Smooth muscle cell of the brain vasculature (primary cell): ENCODE measurements around the gene MTG2.

Experiments
- DNase-seq: peaks from one replicate; pipeline ENCODE4 v3.0.0-alpha.2; 2012; ENCODE audit warnings: low read depth, low spot score

Gene MTG2

GRCh38 chr20:62233684-62234083 lies 50.9 kb downstream of the MTG2 start:
- no peak for DNase-seq

DNA sequence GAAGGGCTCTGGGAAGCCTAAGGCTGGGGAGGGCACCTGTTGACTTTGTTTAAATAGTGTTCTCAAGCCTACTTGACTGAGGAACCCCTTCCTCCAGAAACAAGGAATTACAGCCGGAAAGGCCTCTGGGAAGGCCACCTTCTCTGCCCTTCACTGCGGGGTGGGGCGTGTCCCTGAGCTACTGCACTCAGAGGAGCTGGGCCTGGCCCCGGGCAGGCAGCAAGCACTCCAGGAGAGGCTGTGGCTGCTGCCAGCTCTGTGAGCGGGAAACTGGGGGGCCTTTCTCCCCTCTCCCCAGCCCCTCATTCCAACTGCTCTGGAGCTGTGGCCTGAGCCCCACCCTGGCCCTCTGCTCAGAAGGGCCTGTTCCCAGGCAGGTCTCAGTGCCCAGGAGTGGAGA lies 51.5 kb downstream of the MTG2 start:
- no peak for DNase-seq

- DNase-seq, result no peak
Observed at GRCh38 chr20:62235001-62235776, 52.4 kb downstream of the MTG2 start.

GRCh38 chr20:62235777-62236157 lies 52.9 kb downstream of the MTG2 start:
- DNase-seq, result no peak

DNA sequence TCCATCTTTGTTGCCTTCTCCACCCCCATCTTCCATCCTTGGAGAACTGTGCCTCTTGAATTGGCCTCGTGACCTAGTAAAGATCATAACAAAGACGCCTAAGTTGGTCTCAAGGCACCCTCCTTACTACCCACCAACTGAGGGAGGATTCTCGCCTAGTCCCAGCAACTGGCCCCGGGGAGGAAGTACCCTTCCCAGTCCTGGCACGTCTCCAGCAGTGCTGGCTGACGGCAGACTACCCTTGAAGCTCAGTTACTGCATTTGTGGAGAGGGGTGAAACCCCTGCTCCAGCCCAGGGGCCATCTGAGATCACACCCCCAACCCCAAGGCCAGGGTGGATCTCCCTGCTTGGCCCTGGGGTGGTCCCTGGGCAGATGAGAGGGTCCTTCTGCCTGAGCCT lies 53.4 kb downstream of the MTG2 start:
- no peak for DNase-seq

- no peak for DNase-seq
Observed at GRCh38 chr20:62236766-62237513, 54.1 kb downstream of the MTG2 start.

- no peak for DNase-seq
Observed at GRCh38 chr20:62237514-62237800, 54.6 kb downstream of the MTG2 start.

DNA sequence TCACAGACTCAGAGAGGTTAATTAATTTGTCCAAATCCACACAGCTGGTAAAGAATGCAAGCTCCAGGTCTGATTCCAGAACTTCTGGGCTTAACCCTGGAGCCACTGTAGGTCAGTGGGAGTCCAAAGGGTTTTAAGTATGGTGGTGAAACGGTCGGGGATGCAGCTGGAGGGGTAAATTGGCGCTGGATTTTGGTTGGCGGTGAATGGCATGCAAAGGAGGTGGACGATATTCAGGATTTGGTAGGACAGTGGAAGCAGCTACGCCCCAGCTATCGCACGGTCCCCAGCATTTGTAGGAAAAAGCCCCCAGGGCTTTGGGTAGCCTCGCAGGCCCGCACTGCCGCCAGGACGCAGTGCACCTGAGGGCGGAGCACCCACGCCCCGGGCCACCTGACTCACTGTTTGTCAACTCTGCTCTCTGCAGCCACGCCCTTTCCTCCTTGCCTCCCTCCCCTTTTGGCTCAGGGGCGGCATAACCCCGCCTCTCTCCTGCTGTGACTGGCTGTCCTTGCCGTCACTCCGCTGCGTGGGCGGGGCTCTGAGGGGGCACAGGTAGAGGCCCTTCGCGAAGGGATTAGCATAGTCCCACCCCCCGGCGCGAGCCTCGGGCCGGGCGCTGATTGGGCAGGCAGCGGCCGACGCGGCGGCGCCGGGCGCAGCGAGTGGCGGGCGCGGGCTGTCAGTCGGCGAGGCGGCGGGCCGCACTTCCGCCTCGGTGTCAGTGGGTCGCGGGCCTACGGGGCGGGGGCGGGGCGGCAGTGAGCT lies 55.2 kb downstream of the MTG2 start, which contains the start of gene OSBPL2:
Gene OSBPL2, plus strand, starts transcription at position 721 of the 768 bp plus-strand sequence. CDS start 17,664 bp downstream, outside the sequence.
- DNase-seq, result peak; percentile 92

- DNase-seq, result no peak
Observed at GRCh38 chr20:62238569-62239277, 55.9 kb downstream of the MTG2 start.

DNA sequence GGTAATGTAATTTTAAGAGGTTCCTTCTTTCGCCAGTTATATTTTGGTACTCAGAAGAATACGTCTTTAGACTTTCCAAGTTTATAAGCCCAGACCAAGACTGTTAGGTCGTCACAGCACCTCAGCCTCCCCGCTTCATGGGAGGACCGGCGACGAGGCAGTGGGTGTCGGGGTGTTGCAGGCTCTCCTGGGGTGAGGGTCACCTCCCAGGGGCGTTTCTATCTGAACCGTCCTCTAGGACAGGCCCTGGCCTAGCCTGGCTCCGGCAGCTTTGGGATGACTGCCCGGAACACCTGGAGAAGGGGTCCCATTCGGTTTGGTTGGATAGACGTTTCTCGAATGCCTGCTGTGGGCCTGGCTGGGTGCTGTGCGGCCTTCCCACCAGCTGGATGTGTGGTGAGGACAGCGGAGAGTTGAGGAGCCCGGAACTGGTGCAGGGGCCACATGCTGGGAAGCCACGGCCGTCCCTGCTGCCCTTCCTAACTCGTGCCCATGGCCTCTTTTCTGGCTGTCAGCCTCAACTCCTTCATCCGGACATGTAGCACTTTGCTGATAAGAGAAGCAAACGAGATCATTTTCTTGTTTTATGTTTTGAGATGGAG lies 56.6 kb downstream of the MTG2 start:
- DNase-seq, result no peak

GRCh38 chr20:62240020-62240685 lies 57.3 kb downstream of the MTG2 start:
- no peak for DNase-seq

GRCh38 chr20:62241506-62241905 lies 58.7 kb downstream of the MTG2 start:
- no peak for DNase-seq

GRCh38 chr20:62242176-62242575 lies 59.3 kb downstream of the MTG2 start:
- no peak for DNase-seq

GRCh38 chr20:62243106-62243505 lies 60.3 kb downstream of the MTG2 start:
- DNase-seq, result no peak

- no peak for DNase-seq
Observed at GRCh38 chr20:62243906-62244515, 61.2 kb downstream of the MTG2 start.

DNA sequence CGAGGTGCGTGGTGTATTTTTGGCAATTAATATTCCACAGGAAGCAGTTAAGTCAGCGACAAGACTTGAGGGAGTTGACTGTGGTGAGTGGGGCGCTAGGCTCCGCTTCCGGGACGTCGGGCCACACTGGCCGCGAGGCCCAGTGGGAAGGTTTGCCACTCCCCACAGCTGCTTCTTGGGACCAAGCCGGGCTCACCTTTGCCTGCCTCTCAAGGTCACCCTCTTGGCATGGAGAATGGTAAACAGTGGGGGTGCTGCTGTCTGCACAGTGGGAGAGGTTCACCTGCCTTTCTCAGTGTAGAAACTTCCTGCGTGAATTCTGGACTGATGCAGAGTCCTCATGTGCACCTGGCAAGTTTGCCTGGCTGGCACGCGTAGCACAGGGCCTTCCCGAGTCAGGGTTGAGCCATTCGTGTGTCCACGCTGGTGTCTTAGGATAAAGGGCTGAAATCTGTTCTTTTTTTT lies 61.8 kb downstream of the MTG2 start:
- DNase-seq, result no peak

DNA sequence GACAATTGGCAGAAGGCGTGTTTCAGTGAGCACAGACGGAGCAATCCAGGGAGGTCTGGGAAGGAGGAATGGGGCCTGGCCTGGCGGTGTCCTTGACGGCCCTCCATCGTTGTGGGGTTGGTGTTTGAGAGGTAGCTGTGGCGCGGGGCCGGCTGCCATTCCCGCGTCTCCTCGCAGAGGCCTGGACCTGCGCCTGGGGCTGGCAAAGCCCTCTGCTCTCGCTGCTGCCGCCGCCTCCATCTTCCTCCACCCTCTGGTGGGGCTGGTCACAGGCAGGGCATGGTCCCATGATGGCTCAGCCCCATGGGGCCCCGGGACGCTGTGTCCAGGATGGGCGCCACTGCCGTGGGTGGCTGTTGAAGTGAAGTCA lies 63.1 kb downstream of the MTG2 start:
- DNase-seq, result no peak

DNA sequence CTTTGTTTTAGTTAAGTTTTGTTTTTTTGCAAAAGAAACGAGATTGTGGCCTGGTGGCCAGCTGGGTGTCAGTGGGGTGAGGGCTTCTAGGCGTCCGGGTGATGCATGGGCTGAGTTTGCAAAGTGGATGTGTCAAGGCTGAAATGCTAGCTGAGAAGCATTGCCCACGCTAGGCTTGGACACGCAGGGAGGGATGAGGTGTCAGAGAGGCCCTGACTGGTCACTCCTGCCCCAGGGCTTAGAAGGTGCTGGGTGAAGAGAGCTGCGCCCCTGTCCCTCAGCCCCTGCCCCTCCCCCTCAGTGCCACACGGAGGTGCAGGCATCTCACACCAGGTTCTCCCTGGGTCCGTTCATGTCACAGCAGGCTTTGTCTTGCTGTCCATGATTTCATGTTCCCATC lies 63.6 kb downstream of the MTG2 start:
- DNase-seq, result no peak

GRCh38 chr20:62246872-62247652 lies 64.2 kb downstream of the MTG2 start:
- DNase-seq, result no peak
